Measurements from ENCODE around the gene UBIAD1. TPM values are rescaled to one million over a fixed set of nuclear protein-coding genes. Genes with fewer than 3 reads are reported as not detected.

UBIAD1 gene
- polyA plus RNA-seq, 1 donor from 2014 or later = 47.1 TPM

- H3K9me3 Mint-ChIP-seq = no peaks in the 10 kb centered on the region
- H3K4me1 Mint-ChIP-seq = peaks cover 0 to under 1% (median 0%) of the 10 kb centered on the region in 3 donors
- peaks cover 1% of the 10 kb centered on the region for H3K36me3 Mint-ChIP-seq
- H3K4me3 Mint-ChIP-seq = no peak overlapping the region
- H3K27ac Mint-ChIP-seq = no peak overlapping the region
- H3K27me3 Mint-ChIP-seq = no peaks in the 10 kb centered on the region
Measured at GRCh38 chr1:11314959-11315358, 42.0 kb downstream of the UBIAD1 start.

- no peaks in the 10 kb centered on the region for H3K9me3 Mint-ChIP-seq
- H3K36me3 Mint-ChIP-seq = peaks cover 1% of the 10 kb centered on the region
- H3K27ac Mint-ChIP-seq = no peak overlapping the region
- H3K4me3 Mint-ChIP-seq = no peak overlapping the region
- peaks cover 9% of the 10 kb centered on the region for H3K27me3 Mint-ChIP-seq
- H3K4me1 Mint-ChIP-seq = peaks cover 0 to 4% (median 2%) of the 10 kb centered on the region in 3 donors
Measured at GRCh38 chr1:11316701-11317100, 43.7 kb downstream of the UBIAD1 start.

GRCh38 chr1:11318982-11319381 lies 46.0 kb downstream of the UBIAD1 start:
- peaks cover 9% of the 10 kb centered on the region for H3K27me3 Mint-ChIP-seq
- no peak overlapping the region for H3K4me3 Mint-ChIP-seq
- H3K36me3 Mint-ChIP-seq = peaks cover 1% of the 10 kb centered on the region
- peaks cover 0 to 4% (median 2%) of the 10 kb centered on the region in 3 donors for H3K4me1 Mint-ChIP-seq
- H3K27ac Mint-ChIP-seq = no peak overlapping the region
- H3K9me3 Mint-ChIP-seq = no peaks in the 10 kb centered on the region

- H3K4me1 Mint-ChIP-seq = peaks cover 0 to 4% (median 2%) of the 10 kb centered on the region in 3 donors
- peak overlapping the region in 2 of 4 donors; percentile 7 to 44 for H3K4me3 Mint-ChIP-seq
- peaks cover 11% of the 10 kb centered on the region for H3K27me3 Mint-ChIP-seq
- H3K9me3 Mint-ChIP-seq = no peaks in the 10 kb centered on the region
- H3K27ac Mint-ChIP-seq = no peak overlapping the region
- no peaks in the 10 kb centered on the region for H3K36me3 Mint-ChIP-seq
Measured at GRCh38 chr1:11320153-11320936, 47.3 kb downstream of the UBIAD1 start.

GRCh38 chr1:11321656-11322491 lies 48.9 kb downstream of the UBIAD1 start:
- no peak overlapping the region for H3K27ac Mint-ChIP-seq
- no peak overlapping the region for H3K4me3 Mint-ChIP-seq
- no peaks in the 10 kb centered on the region for H3K9me3 Mint-ChIP-seq
- H3K36me3 Mint-ChIP-seq = no peaks in the 10 kb centered on the region
- H3K4me1 Mint-ChIP-seq = peaks cover 0 to 4% (median 2%) of the 10 kb centered on the region in 3 donors
- H3K27me3 Mint-ChIP-seq = peaks cover 11% of the 10 kb centered on the region

- Mint-ChIP-seq H3K9me3 (no peaks in the 10 kb centered on the region), H3K27ac (no peak overlapping the region), H3K27me3 (peaks cover 12% of the 10 kb centered on the region), H3K4me1 (peaks cover 0 to 4% (median 2%) of the 10 kb centered on the region in 3 donors), H3K4me3 (no peak overlapping the region), H3K36me3 (no peaks in the 10 kb centered on the region)
Measured at GRCh38 chr1:11324567-11325165, 51.7 kb downstream of the UBIAD1 start.

- H3K4me1 Mint-ChIP-seq = no peaks in the 10 kb centered on the region
- no peaks in the 10 kb centered on the region for H3K36me3 Mint-ChIP-seq
- no peaks in the 10 kb centered on the region for H3K9me3 Mint-ChIP-seq
- peaks cover 4% of the 10 kb centered on the region for H3K27me3 Mint-ChIP-seq
- no peak overlapping the region for H3K4me3 Mint-ChIP-seq
- H3K27ac Mint-ChIP-seq = no peak overlapping the region
Measured at GRCh38 chr1:11326070-11326469, 53.1 kb downstream of the UBIAD1 start.

- Mint-ChIP-seq H3K36me3 (no peaks in the 10 kb centered on the region), H3K27me3 (peaks cover 3% of the 10 kb centered on the region), H3K4me1 (peaks cover 0 to 3% (median 0%) of the 10 kb centered on the region in 3 donors), H3K27ac (no peak overlapping the region), H3K4me3 (no peak overlapping the region), H3K9me3 (no peaks in the 10 kb centered on the region)
Measured at GRCh38 chr1:11328444-11328843, 55.4 kb downstream of the UBIAD1 start.

GRCh38 chr1:11330411-11330810 lies 57.4 kb downstream of the UBIAD1 start:
- Mint-ChIP-seq H3K27ac (no peak overlapping the region), H3K4me1 (peaks cover 4 to 8% (median 4%) of the 10 kb centered on the region in 3 donors), H3K27me3 (peaks cover 1% of the 10 kb centered on the region), H3K9me3 (no peaks in the 10 kb centered on the region), H3K4me3 (no peak overlapping the region), H3K36me3 (no peaks in the 10 kb centered on the region)

- H3K4me1 Mint-ChIP-seq = peaks cover 7 to 12% (median 8%) of the 10 kb centered on the region in 3 donors
- no peaks in the 10 kb centered on the region for H3K9me3 Mint-ChIP-seq
- peak overlapping the region in 1 of 3 donors; percentile 15 for H3K27ac Mint-ChIP-seq
- H3K4me3 Mint-ChIP-seq = no peak overlapping the region
- H3K36me3 Mint-ChIP-seq = no peaks in the 10 kb centered on the region
- H3K27me3 Mint-ChIP-seq = peaks cover 1% of the 10 kb centered on the region
Measured at GRCh38 chr1:11331036-11331944, 58.3 kb downstream of the UBIAD1 start.

GRCh38 chr1:11331945-11332546 lies 59.0 kb downstream of the UBIAD1 start:
- no peak overlapping the region for H3K27ac Mint-ChIP-seq
- peaks cover 1% of the 10 kb centered on the region for H3K27me3 Mint-ChIP-seq
- H3K9me3 Mint-ChIP-seq = no peaks in the 10 kb centered on the region
- H3K36me3 Mint-ChIP-seq = no peaks in the 10 kb centered on the region
- no peak overlapping the region for H3K4me3 Mint-ChIP-seq
- peaks cover 7 to 12% (median 8%) of the 10 kb centered on the region in 3 donors for H3K4me1 Mint-ChIP-seq

- Mint-ChIP-seq H3K4me3 (no peak overlapping the region), H3K36me3 (no peaks in the 10 kb centered on the region), H3K9me3 (no peaks in the 10 kb centered on the region), H3K27me3 (peaks cover 4% of the 10 kb centered on the region), H3K27ac (peak overlapping the region in 1 of 3 donors; percentile 23), H3K4me1 (peaks cover 7 to 14% (median 12%) of the 10 kb centered on the region in 3 donors)
Measured at GRCh38 chr1:11333631-11334030, 60.6 kb downstream of the UBIAD1 start.

GRCh38 chr1:11334261-11334804 lies 61.3 kb downstream of the UBIAD1 start:
- no peaks in the 10 kb centered on the region for H3K9me3 Mint-ChIP-seq
- no peak overlapping the region for H3K4me3 Mint-ChIP-seq

More at GRCh38 chr1:11334261-11334804, 61.3 kb downstream of the UBIAD1 start:
- Mint-ChIP-seq H3K27ac (peak overlapping the region in 1 of 3 donors; percentile 23), H3K36me3 (no peaks in the 10 kb centered on the region), H3K4me1 (peaks cover 7 to 14% (median 12%) of the 10 kb centered on the region in 3 donors), H3K27me3 (peaks cover 9% of the 10 kb centered on the region)
